SJSA1 (cell line): ENCODE measurements around the gene CTIF. TPM values are rescaled to one million over a fixed set of nuclear protein-coding genes. Genes with fewer than 3 reads are reported as not detected.
"Not testable (repeated sequence)": the region's sequence is repeated elsewhere in the genome, so short reads cannot be mapped to it uniquely, and the experiment has no call there.

ENCODE experiments used
- DNase-seq, 2 experiments: peaks; one replicate each; pipeline ENCODE4 v3.0.0-alpha.2; 2015 to 2020; ENCODE audit warnings: low spot score in 2 of 2, low read depth in 1 of 2
- H3K27ac ChIP-seq: fragments of 250-450 bp; sonication (Bioruptor Pico); 2 replicates; pipeline ENCODE4 v1.5.1; 2020; ENCODE audit warnings: mild to moderate bottlenecking, moderate library complexity
- H3K27me3 ChIP-seq: fragments of 250-450 bp; sonication (Bioruptor Pico); replicated peaks from 2 replicates; pipeline ENCODE4 v1.5.1; 2020; ENCODE audit warnings: mild to moderate bottlenecking, moderate library complexity
- H3K36me3 ChIP-seq: fragments of 250-450 bp; sonication (Bioruptor Pico); 2 replicates; pipeline ENCODE4 v1.5.1; 2020; ENCODE audit warnings: mild to moderate bottlenecking
- H3K4me1 ChIP-seq: fragments of 250-450 bp; sonication (Bioruptor Pico); replicated peaks from 2 replicates; pipeline ENCODE4 v1.6.1; 2021; ENCODE audit warnings: mild to moderate bottlenecking
- H3K4me3 ChIP-seq: fragments of 250-450 bp; sonication (Bioruptor Pico); 2 replicates; pipeline ENCODE4 v1.5.1; 2020; ENCODE audit warnings: mild to moderate bottlenecking
- H3K9me3 ChIP-seq: fragments of 250-450 bp; sonication (Bioruptor Pico); replicated peaks from 2 replicates; pipeline ENCODE4 v1.5.1; 2020; ENCODE audit warnings: mild to moderate bottlenecking
- total RNA-seq: library from RNA; depleted of rRNA; stranded (reverse); fragments of >200 nt; shearing (Covaris generic); gene quantifications from 2 replicates; pipeline ENCODE4 v1.2.3, GENCODE V29; 2014

CTIF gene
- total RNA-seq, 1 experiment from 2014 or later: 91.5 TPM

GRCh38 chr18:48708807-48709206 is 170.0 kb downstream of the CTIF start:
- Histone ChIP-seq H3K4me3 (no peak overlapping the region), H3K9me3 (0 out of 2 replicates have a peak, but pooled peaks cover 2% of the 10 kb centered on the region), H3K4me1 (peaks cover 18% of the 10 kb centered on the region), H3K27ac (peak overlapping the region; percentile 7; the same call in 1 of the 2 replicates), H3K36me3 (peaks cover 94% of the 10 kb centered on the region), H3K27me3 (no peaks in the 10 kb centered on the region)
- no peak for DNase-seq

GRCh38 chr18:48709371-48710062 is 170.7 kb downstream of the CTIF start:
- Histone ChIP-seq H3K9me3 (0 out of 2 replicates have a peak, but pooled peaks cover 2% of the 10 kb centered on the region), H3K36me3 (peaks cover 94% of the 10 kb centered on the region), H3K27me3 (no peaks in the 10 kb centered on the region), H3K27ac (peak overlapping the region; percentile 7; the same call in 1 of the 2 replicates), H3K4me3 (no peak overlapping the region), H3K4me1 (peaks cover 18% of the 10 kb centered on the region)
- DNase-seq: peak; percentile 32 to 54

GRCh38 chr18:48711651-48712486 is 173.0 kb downstream of the CTIF start:
- peaks cover 94% of the 10 kb centered on the region for H3K36me3 ChIP-seq
- H3K9me3 ChIP-seq: 0 out of 2 replicates have a peak, but pooled peaks cover 2% of the 10 kb centered on the region
- no peak for DNase-seq
- peaks cover 18% of the 10 kb centered on the region for H3K4me1 ChIP-seq
- no peaks in the 10 kb centered on the region for H3K27me3 ChIP-seq
- H3K4me3 ChIP-seq: no peak overlapping the region
- no peak overlapping the region for H3K27ac ChIP-seq

GRCh38 chr18:48713309-48713708 is 174.5 kb downstream of the CTIF start:
- no peak overlapping the region for H3K27ac ChIP-seq
- no peaks in the 10 kb centered on the region for H3K9me3 ChIP-seq
- DNase-seq: no peak
- H3K4me1 ChIP-seq: peaks cover 18% of the 10 kb centered on the region
- H3K36me3 ChIP-seq: peaks cover 94% of the 10 kb centered on the region
- H3K4me3 ChIP-seq: no peak overlapping the region
- H3K27me3 ChIP-seq: no peaks in the 10 kb centered on the region

GRCh38 chr18:48714873-48715272 is 176.0 kb downstream of the CTIF start:
- Histone ChIP-seq H3K4me3 (no peak overlapping the region), H3K27me3 (no peaks in the 10 kb centered on the region), H3K36me3 (peaks cover 97% of the 10 kb centered on the region), H3K9me3 (no peaks in the 10 kb centered on the region), H3K27ac (no peak overlapping the region), H3K4me1 (peaks cover 19% of the 10 kb centered on the region)
- no peak for DNase-seq

GRCh38 chr18:48715711-48716361 is 177.0 kb downstream of the CTIF start:
- peaks cover 25% of the 10 kb centered on the region for H3K4me1 ChIP-seq
- H3K27ac ChIP-seq: no peak overlapping the region
- no peak for DNase-seq

GRCh38 chr18:48717227-48717626 is 178.4 kb downstream of the CTIF start:
- not testable (repeated sequence) for H3K9me3 ChIP-seq, H3K27ac ChIP-seq, DNase-seq, H3K27me3 ChIP-seq, H3K4me3 ChIP-seq
- H3K4me1 ChIP-seq: peaks cover 33% of the 10 kb centered on the region
- peaks cover 95% of the 10 kb centered on the region for H3K36me3 ChIP-seq

More at GRCh38 chr18:48715711-48716361, 177.0 kb downstream of the CTIF start:
- H3K36me3 ChIP-seq: peaks cover 97% of the 10 kb centered on the region
- no peaks in the 10 kb centered on the region for H3K9me3 ChIP-seq
- no peak overlapping the region for H3K4me3 ChIP-seq
- no peaks in the 10 kb centered on the region for H3K27me3 ChIP-seq

- Histone ChIP-seq H3K4me1 (peaks cover 33% of the 10 kb centered on the region), H3K36me3 (peaks cover 95% of the 10 kb centered on the region), H3K9me3 (no peaks in the 10 kb centered on the region), H3K4me3 (no peak overlapping the region), H3K27ac (no peak overlapping the region), H3K27me3 (no peaks in the 10 kb centered on the region)
- no peak for DNase-seq
These were observed 179.6 kb downstream of the CTIF start for GRCh38 chr18:48718251-48718959.

GRCh38 chr18:48719388-48719787 is 180.6 kb downstream of the CTIF start:
- Histone ChIP-seq H3K4me1 (peaks cover 33% of the 10 kb centered on the region), H3K9me3 (no peaks in the 10 kb centered on the region), H3K27me3 (no peaks in the 10 kb centered on the region), H3K27ac (no peak overlapping the region), H3K36me3 (peaks cover 95% of the 10 kb centered on the region), H3K4me3 (no peak overlapping the region)
- no peak for DNase-seq

GRCh38 chr18:48719974-48720654 is 181.3 kb downstream of the CTIF start:
- H3K27ac ChIP-seq: no peak overlapping the region
- peaks cover 34% of the 10 kb centered on the region for H3K4me1 ChIP-seq
- H3K9me3 ChIP-seq: no peaks in the 10 kb centered on the region
- no peaks in the 10 kb centered on the region for H3K27me3 ChIP-seq
- H3K36me3 ChIP-seq: peaks cover 95% of the 10 kb centered on the region
- H3K4me3 ChIP-seq: no peak overlapping the region
- DNase-seq: no peak

GRCh38 chr18:48720655-48721025 is 181.8 kb downstream of the CTIF start:
- Histone ChIP-seq H3K27ac (no peak overlapping the region), H3K4me1 (peaks cover 37% of the 10 kb centered on the region), H3K4me3 (no peak overlapping the region), H3K27me3 (no peaks in the 10 kb centered on the region), H3K9me3 (peaks cover 3% of the 10 kb centered on the region; the same call in 1 of the 2 replicates), H3K36me3 (peaks cover 95% of the 10 kb centered on the region)
- DNase-seq: no peak

GRCh38 chr18:48721312-48721711 is 182.5 kb downstream of the CTIF start:
- no peak for DNase-seq
- Histone ChIP-seq H3K4me3 (no peak overlapping the region), H3K27me3 (no peaks in the 10 kb centered on the region), H3K9me3 (peaks cover 3% of the 10 kb centered on the region; the same call in 1 of the 2 replicates), H3K27ac (no peak overlapping the region), H3K36me3 (peaks cover 95% of the 10 kb centered on the region), H3K4me1 (peaks cover 44% of the 10 kb centered on the region)

- Histone ChIP-seq H3K27me3 (no peaks in the 10 kb centered on the region), H3K27ac (no peak overlapping the region), H3K4me1 (peaks cover 61% of the 10 kb centered on the region), H3K36me3 (peaks cover 94% of the 10 kb centered on the region), H3K9me3 (peaks cover 3% of the 10 kb centered on the region; the same call in 1 of the 2 replicates), H3K4me3 (no peak overlapping the region)
- no peak for DNase-seq
These were observed 184.2 kb downstream of the CTIF start for GRCh38 chr18:48723016-48723415.
